Measurements from ENCODE around the gene NOL8.

The NOL8 gene

DNA sequence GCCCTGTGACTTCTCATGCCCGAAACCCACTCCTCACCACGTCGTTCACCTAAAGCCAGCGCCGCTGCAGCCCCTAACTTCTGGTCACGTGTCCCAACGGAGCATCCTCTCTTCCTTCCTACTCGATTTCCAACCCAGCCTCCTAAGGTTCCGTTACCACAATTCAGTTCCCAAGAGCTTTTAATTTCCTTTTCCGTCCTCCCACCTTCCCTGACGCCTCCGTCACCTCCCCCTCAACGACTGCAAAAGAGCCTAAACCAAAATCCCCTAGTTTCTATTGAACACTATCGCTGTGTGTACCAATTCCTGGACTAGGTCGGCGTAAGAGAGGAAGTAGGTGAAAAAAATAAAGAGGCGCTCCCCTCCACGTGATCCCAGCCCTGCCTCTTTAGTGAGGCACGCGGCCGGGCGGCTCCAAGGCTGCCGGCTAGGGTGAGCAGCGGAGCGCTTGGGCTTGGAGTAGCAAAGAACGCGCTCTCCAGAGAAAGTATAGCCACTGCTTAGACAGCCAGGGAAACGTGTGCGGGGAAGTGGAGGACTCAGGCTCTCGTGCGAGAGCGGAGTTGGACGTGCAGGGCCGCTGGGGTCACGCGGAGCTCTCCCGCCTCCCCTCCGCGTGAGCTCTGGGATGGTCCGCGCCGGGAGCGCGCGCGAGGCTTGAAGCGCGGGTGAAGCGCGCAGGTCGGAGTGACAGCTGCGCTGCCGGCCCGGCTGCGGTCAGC lies at the start of gene NOL8, which contains the start of gene CENPP:
Gene NOL8, minus strand, starts transcription at position 82 of the 722 bp plus-strand sequence. CDS start 1,189 bp downstream, outside the sequence.
Gene CENPP, plus strand, starts transcription at position 685 of the 722 bp plus-strand sequence.
- peak; percentile 91 for DNase-seq (ENCODE audit: low spot score)

DNA sequence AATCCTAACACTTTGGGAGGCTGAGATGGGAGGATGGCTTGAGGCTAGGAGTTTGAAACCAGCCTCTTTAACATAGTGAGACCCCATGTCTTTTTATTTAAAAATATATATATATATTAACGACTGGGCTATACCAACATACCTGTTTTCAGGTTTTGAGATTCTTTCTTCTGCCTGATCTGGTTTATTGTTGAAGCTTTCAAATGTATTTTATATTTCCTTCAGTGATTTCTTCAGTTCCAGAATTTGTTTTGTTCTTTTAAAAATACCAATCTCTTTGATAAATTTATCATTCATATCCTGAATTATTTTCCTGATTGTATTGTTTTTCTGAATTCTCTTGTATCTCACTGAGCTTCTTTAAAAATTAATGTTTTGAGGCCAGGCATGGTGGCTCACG lies 48.0 kb upstream of the NOL8 start:
- DNase-seq (ENCODE audit: low spot score): no peak

DNA sequence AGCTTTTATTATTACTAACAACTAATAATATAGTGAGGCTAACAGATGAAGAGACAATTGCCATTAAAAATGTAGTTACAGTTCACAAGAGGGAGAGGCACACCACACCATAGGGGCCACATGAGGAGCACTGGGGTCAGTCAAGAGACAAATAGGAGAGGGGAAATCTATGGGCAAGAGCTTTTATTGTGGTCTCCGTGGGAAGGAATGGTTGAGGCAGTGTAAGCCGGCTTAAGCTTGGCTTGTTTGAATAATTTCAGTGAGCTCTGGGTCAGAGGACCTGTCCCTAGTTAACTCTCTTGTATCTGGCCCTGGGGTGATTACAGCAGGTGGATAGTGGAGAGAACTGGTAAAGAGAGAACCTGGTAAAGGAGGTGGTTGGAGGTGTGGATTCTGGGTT lies 43.9 kb upstream of the NOL8 start:
- DNase-seq (ENCODE audit: low spot score): no peak

DNA sequence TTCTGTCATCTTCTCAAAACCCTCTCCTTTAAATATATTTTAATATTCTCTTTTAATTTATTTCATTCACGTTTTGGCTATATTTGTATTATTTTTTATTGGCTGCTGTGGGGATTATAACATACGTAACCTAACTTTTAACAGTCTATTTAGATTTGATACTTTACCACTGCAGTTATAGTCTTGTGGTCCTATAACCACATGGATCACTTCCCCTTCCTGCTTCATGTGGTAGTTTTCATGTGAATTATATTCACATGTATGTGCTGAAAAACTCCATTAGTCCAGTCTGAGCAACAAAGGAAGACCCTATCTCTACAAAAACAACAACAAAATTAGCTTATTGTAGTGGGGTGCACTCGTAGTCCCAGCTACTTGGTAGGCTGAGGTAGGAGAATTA lies 34.9 kb upstream of the NOL8 start:
- DNase-seq (ENCODE audit: low spot score): no peak

DNA sequence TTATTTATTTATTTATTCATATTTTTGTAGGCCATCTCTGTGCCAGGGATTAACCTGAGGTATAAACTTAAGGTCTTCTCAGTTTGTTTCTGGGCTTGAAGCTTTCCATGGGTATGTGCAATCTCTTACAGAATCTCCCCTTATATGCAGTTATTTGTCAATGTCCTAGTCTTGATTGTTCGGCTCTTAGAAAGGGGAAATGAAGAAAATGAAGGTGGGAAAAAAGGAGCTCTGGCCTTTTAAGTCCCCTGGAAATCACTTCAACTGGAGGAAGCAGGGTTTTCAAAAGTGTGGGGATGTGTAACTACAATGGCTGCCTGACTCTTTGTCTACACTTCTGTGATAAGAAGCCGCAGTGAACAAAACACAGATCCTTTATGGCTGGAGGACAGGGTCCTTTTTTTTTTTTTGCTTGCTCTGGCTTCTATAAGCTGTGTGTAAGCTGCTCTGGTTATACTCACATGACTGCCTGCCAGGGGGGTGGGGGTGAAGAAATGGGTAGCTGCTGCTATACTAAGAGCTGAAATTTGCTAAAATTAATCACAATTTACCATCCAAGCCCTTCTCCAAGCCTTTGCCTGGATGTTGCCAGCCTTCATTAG lies 34.3 kb upstream of the NOL8 start:
- DNase-seq (ENCODE audit: low spot score): no peak

DNA sequence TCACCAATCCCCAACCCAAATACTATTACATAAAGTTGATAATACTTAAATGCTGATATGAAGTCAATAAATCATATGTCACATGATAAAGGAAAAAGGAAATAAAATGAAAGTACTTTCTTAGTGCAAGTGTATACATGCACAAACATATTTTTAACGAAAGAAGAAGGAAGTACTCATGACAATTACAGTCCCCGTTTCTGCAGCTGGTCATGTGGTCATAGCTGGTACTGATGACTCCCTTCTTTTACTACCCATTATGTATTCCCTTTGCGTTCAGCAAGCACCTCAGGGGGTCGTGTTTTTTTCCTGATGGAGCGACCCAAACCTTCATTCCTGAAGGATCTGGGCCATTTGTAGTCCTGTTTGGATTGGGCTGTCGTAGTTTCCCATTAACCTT lies 27.9 kb upstream of the NOL8 start:
- DNase-seq (ENCODE audit: low spot score): no peak

DNA sequence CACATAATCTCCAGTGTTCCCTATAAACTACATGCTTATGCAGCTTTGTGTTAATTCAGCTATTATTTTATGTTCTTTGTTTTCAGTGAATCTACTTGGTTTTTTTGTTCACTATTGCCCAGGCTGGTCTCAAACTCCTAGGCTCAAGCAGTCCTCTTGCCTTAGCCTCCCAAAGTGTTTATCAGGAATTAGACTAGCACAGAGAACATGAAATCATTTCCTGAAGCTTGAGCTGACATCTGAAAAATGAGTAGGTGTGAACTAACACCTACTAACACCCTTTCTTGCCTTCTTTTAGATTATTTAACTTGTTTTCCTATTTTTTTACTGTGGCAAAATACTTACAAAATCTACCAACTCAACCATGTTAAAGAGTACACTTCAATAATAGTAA lies 25.6 kb upstream of the NOL8 start:
- no peak for DNase-seq (ENCODE audit: low spot score)

DNA sequence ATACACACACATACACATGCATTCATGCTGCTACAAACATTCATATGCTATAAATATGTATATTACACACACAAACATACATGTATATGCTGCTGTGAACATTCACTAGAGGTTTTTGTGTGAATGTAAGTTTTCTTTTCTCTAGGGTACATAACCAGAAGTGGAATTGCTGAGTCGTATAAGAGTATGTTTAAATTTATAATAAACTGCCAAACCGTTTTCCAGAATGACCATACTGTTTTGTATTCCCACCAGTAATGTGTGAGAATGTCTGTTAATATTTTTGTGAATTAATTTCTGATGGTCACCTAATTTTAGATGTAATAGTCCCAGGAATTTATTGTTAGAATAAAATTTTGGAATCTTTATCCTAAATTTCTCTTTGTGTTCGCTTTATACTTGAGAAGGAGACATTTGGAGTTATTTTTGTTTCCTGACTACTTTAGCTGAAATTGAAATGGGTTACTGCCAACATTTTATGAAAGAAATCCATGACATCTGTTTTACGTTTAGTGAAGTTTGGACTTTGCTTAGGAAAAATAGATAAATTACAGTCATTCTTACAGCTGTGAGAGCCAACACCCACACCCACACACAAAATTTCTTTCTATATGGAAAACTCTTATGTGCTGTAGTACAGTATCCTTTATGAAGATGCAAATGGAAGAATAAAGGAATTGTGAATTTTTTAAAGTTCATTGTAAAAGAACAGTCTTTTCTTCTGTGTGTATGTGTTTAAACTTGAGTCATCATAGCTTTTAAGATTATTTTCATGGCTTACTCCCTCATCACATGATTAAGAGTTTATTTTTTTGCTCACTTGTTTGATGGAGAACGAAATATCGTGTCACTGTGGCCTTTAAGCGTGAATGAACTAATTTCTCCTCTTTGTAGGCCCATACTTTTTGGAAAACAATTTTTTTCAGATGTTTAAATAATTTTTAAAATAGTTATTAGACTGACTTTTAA lies 24.9 kb upstream of the NOL8 start:
- DNase-seq (ENCODE audit: low spot score): no peak

DNA sequence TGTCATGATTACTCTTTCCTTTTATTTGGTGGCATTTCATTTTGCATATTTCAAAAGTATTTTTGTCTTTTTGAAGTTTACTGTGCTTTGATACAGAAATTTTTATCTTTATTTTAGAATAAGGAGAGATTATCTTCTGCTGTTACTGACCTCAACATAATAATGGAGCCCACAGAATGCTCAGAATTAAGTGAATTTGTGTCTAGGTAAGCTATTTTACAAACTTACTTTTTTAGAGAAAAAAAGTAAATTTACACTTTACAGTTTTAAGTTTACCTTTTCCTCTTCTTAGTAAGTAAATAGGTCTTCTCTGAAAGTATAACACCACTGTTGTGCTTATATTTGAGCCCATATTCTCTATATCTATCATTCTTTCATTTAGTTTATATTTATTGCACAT lies 20.4 kb upstream of the NOL8 start:
- DNase-seq (ENCODE audit: low spot score): no peak

DNA sequence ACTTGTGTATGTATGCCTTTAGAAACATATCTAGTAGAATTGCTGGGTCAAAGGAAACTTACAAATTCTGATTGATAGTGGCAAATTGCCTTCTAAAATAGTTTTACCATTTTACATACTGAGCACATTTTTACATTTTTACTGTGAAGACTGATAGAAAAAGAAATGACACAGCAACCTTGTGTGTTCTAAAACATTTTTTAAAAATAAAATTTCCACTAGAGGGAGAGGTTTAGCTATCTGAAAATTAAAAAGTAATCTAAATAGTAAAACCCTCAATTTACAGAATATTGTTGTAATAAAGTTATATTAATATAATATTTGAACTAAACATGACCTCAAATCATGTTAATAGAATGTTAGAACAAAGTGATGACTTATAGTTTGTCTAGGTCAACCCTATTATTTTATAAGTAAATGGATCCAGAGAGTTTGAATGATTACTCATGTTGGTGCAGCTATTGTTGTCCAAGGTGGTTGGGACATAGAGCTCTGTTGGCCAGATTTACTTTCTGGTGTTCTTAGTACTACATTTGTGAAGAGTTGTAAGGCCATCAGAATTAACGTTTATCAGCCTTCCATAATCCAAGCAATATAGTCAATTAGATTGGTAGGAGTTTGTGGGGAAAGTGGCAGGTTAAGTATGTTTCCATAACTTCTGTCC lies 17.8 kb upstream of the NOL8 start:
- no peak for DNase-seq (ENCODE audit: low spot score)

DNA sequence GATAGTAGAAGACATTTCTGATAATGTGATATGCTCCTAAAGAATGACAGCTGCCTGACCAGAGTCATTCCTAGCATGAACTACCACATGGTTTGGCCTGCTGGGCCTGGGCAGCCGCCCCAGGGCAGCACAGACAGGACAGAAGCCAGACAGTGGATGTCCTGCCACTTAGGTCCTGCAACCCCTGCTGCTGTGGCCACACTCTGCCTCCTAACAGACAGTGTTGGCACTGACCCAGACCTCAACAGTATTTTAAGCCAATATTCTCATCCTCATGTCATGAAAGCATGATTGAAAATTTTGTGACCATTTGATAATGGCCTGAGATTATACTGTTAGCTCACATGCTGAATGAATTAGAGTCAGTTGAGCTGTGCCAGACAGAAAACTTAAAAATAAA lies 16.4 kb upstream of the NOL8 start:
- no peak for DNase-seq (ENCODE audit: low spot score)

DNA sequence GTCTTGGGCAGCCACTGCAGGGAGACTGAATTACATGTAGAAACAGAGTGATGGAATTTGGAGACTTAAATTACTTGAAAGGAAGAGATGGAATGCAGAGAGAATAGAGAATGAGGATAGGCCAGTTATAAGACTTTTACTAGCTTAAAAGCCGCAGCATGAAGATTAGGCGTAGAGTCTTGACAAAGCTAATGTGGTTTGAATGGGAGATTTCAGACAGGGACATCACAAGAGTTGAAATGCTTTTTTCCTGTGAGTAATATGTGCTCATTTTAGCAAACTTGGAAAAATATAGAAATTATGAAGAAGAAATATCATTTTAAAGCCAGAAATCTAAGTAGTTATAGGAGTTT lies 8.1 kb upstream of the NOL8 start:
- DNase-seq (ENCODE audit: low spot score): no peak

DNA sequence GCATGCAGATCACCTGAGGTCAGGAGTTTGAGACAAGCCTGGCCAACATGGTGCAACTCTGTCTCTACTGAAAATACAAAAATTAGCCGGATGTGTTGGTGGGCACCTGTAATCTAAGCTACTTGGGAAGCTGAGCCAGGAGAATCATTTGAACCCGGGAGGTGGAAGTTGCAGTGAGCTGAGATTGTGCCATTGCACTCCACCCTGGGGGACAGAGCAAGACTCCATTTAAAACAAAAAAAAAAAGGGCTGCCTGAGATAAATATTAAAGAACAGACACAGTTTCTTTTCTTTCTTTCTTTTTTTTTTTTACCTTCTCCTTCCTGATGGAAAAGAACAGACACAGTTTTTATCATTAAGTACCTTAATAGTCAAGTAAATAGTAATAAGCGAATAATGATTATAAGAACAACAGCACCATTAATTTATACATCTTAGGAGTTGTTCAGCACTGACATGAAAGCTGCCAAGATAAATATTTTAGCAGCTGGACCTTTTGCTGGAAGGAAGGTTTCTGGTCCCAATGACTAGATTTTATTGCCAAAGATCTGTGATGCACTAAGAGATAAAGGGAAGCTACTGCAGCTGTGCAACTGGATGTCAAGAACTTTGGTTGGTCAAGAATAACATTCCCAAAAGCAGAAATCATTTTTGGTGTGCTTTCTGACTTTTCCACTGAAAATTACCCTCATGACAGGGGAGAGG lies 7.6 kb upstream of the NOL8 start:
- DNase-seq (ENCODE audit: low spot score): no peak

DNA sequence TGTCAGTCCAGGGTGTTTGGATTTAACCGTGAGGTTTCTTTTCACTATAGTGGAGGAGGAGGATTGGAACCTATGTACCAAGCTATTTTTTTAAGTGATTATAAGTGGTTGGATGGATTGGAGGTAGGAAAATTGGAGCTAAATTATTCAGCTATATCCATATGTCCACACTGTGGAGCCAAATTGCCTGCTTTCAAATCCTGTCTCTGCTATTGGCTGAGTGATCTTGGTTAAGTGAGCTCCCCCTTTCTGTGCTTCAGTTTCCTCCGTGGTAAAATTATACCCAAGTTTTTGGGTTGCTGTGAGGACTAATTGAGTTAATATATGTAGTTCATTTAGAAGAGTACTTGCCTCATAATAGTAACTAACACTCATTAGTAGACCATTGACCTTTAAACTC lies 3.1 kb upstream of the NOL8 start:
- no peak for DNase-seq (ENCODE audit: low spot score)

DNA sequence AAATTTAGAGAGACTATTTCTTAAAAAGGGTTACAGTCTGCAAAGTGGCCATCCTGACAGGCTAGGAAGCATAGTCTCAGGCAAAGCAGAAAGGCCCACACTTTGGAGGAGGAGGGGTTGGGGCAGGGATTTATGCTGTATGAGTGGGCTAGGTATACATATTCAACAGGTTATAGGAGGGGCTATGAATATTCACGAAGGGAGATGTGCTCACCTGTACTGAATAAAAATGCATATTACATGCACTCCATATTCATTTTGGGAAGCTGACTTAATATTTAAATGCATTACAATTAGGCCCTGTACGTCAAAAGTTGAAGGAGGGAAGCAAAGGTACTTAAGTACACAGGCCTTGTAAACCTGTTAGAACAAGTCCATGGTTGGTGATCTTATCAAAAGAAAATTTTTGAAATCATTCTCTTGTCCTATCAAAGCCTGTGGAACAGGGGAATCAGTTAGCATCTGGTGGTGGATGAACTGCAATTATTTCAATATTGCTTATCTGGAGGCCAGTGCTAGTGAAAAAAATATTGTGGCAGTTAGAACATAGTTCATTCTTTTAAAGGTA lies 2.2 kb upstream of the NOL8 start:
- DNase-seq (ENCODE audit: low spot score): no peak

DNA sequence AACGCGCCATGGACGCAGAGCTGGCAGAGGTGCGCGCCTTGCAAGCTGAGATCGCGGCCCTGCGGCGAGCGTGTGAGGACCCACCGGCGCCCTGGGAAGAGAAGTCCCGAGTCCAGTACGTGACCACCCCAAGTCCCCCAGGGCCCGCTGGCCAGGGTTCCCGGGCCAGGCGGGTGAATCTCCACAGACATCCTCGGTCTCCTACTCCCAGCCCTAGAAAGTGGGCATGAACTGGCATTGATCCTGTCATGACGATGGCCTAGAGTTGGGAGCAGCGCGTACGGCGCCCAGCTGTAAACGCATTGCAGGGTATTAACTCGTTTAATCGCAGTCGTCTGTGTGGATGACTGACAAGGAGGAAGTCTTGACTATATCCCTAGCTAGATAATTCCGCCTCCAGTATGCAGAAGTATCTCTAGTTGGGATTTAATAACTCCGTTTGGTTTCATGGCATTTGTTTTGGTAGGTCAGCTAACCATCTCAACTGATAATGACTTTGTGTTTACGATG lies 896 bp upstream of the NOL8 start:
- peak; percentile 40 for DNase-seq (ENCODE audit: low spot score)

DNA sequence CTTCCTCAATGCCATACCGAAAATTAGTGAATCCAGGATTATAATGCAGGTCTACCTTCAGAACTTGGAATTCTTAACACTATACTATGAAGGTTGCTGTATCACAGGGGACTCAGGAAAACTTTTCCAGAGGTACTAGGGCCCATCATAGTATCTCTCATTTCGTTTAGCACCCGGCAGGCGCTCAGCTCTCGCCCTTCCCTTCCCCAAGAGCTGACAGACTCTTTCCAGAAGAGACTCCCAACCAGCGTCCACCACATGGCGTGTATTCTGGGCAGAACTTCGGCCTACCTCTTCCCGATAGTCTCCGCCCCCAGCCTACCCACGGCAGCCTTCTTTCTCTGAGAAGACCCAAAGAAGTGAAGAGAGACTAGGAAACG lies 271 bp downstream of the NOL8 start:
- DNase-seq (ENCODE audit: low spot score): no peak

DNA sequence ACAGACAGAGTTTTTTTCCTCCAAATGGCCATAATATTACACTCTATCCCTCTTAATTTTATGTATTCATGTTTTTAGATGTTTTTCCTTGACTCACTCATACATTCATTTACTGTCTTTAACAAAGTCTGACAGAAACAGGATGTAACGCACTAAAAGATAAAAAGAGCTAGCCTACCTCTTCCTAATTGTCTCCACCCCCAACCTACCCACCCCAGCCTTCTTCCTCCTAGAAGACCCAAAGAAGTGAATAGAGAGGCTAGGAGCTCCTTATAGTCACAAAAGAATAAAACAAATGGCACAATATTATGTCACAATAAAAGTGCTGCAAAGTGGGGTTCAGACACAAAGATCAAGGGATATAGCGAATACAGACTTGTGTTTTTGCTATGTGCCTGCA lies 719 bp downstream of the NOL8 start:
- no peak for DNase-seq (ENCODE audit: low spot score)

DNA sequence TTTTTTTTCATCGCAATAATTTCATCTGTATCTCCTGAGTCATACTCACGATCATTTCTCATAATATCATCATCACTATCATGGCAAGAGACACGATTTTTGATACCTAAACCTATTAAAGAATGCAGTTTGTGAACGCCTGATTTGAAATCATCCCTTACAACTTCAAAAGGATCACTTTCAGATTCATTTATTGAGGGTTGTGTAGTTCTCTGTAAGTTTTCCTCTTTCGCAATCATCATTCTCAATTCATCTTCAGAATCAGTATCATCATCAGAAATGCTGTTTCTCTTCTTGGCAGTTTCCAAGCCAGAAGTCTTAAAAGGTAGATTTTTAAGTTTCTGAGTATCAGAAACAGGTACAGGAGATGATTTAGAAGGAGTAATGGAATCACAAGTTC lies 9.7 kb downstream of the NOL8 start:
- no peak for DNase-seq (ENCODE audit: low spot score)

DNA sequence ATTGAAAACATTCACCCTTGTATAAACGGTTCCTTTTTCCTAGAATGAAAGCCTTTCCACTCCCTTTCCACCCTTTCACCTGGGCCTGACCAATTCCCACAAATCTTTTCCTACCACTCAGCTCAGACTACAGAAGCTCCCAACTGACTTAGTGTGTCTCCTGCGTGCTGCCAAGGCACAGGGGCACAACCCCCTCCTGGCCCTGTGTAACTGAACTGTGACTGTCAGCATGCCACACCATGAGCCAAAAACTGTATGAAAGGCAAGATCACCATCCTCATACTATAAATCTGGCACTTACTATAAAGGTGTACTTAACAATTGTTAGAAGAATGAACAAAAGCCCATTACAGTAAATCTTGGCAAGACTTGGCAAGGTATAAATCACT lies 11.5 kb downstream of the NOL8 start:
- DNase-seq (ENCODE audit: low spot score): no peak
